Panc1 (cell line): ENCODE results near the gene LRRC10B. TPM values are rescaled to one million over a fixed set of nuclear protein-coding genes. Genes with fewer than 3 reads are reported as not detected.

Source experiments
- ATAC-seq: fragments of 200-7000 bp; cut with Tn5 transposase; 2 replicates; pipeline ENCODE4 v1.9.1; 2020; ENCODE audit warnings: mild to moderate bottlenecking, moderate library complexity
- BruUV-seq: library from RNA; stranded (reverse); fragments of 400-500 nt; replicated peaks from 2 replicates; lab custom pipeline; 2021; lab: Mats Ljungman, UMichigan
- CTCF ChIA-PET: fragments of 300-600 bp; sonication (Branson Sonifier 250); formaldehyde crosslinking; loops from one replicate; lab custom pipeline; 2022; ENCODE audit warnings: antibody characterized with exemption; lab: Charles Lee
- POLR2A ChIA-PET: fragments of 300-600 bp; sonication (Branson Sonifier 250); formaldehyde crosslinking; loops from one replicate; lab custom pipeline; 2022; ENCODE audit warnings: antibody characterized with exemption; lab: Charles Lee
- DNase-seq: peaks from one replicate; pipeline ENCODE4 v3.0.0-alpha.2; 2010; ENCODE audit warnings: low read depth, low spot score
- H3K27ac ChIP-seq: 2 replicates; pipeline ENCODE4 v1.5.1; 2011; ENCODE audit warnings: mild to moderate bottlenecking, low read length, inconsistent platforms
- H3K27me3 ChIP-seq: fragments of 200-500 bp; sonication (Bioruptor generic); 2 replicates; pipeline ENCODE4 v1.6.0; 2014; ENCODE audit warnings: low read length, inconsistent platforms; ENCODE audit not compliant: control insufficient read depth, insufficient read depth
- H3K36me3 ChIP-seq: fragments of 200-500 bp; sonication (Bioruptor generic); 2 replicates; pipeline ENCODE4 v1.5.1; 2014; ENCODE audit warnings: inconsistent platforms, mild to moderate bottlenecking, low read length, moderate library complexity; ENCODE audit not compliant: control insufficient read depth, insufficient read depth
- H3K4me1 ChIP-seq: 2 replicates; pipeline ENCODE4 v1.5.1; 2011; ENCODE audit warnings: inconsistent platforms, mild to moderate bottlenecking, low read length, moderate library complexity; ENCODE audit not compliant: control insufficient read depth, insufficient read depth
- H3K4me3 ChIP-seq, 2 experiments: 2 replicates each; pipeline ENCODE4 v1.5.1; 2011 to 2012; ENCODE audit warnings: low read depth in 2 of 2, low read length in 2 of 2, mild to moderate bottlenecking in 2 of 2, inconsistent platforms in 1 of 2, moderate library complexity in 1 of 2
- H3K9me3 ChIP-seq: fragments of 200-500 bp; sonication (Bioruptor generic); 2 replicates; pipeline ENCODE4 v1.5.1; 2014; ENCODE audit warnings: low read depth, mild to moderate bottlenecking, inconsistent platforms, low read length, moderate library complexity; ENCODE audit not compliant: control insufficient read depth, insufficient read depth
- CTCF ChIP-seq: fragments of 450-650 bp; IDR thresholded peaks from 2 replicates; pipeline ENCODE4 v1.5.1; 2017; ENCODE audit warnings: mild to moderate bottlenecking
- POLR2AphosphoS5 ChIP-seq: IDR thresholded peaks from 2 replicates; pipeline ENCODE4 v1.6.1; 2012; ENCODE audit warnings: mild to moderate bottlenecking, low read depth, low read length, moderate library complexity
- SIN3A ChIP-seq: IDR thresholded peaks from 2 replicates; pipeline ENCODE4 v1.6.1; 2012; ENCODE audit warnings: low read depth, mild to moderate bottlenecking, low read length, moderate library complexity, borderline replicate concordance; ENCODE audit not compliant: insufficient read depth
- TCF7L2 ChIP-seq: IDR thresholded peaks from 2 replicates; pipeline ENCODE4 v1.6.1; 2011; ENCODE audit warnings: mild to moderate bottlenecking, low read depth, low read length, inconsistent platforms
- in situ Hi-C: cut with HindIII; loops from 2 replicates; pipeline ENCODE4 v1.10.0; 2016; ENCODE audit warnings: low sequenced_read_pairs, low pct_unique_long_range_greater_than_20kb
- intact Hi-C: fragments of 100-400 bp; cut with micrococcal nuclease; formaldehyde crosslinking; loops from one replicate; pipeline ENCODE4 v1.10.0; 2022; ENCODE audit not compliant: unreplicated experiment
- total RNA-seq: library from RNA; stranded (reverse); gene quantifications from one replicate; pipeline ENCODE4 v1.2.1, GENCODE V29; 2021; ENCODE audit not compliant: unreplicated experiment
- TF ChIP-seq, protein P1 (sequence below), 2 experiments: IDR thresholded peaks; 2 replicates each; pipeline ENCODE4 v1.6.1; 2011 to 2012; ENCODE audit warnings: low read depth in 2 of 2, control low read depth in 1 of 2, low read length in 1 of 2, mild to moderate bottlenecking in 1 of 2, moderate library complexity in 1 of 2; ENCODE audit not compliant: insufficient read depth in 1 of 2

LRRC10B gene
- total RNA-seq, 1 experiment from 2014 or later, result 0.23 TPM

DNA sequence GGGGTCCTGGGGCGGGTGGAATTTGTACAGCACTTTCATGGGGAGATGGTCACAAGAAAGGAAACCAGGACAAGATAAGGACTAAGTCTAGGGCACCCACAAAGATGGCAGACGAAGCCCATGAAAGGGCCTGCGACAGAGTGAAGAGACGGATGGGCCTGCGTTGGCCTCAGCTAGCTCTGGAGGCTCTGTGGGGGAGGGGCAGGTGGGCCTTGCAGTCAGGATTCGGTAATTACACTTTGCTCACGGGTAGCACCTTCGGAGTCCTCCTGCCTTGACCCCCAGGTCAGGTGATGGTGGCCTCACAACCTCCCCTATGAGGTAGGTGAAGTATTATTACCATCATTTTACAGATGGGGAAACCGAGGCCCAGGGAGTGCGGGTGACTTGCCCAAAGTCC lies 7.1 kb downstream of the LRRC10B start:
- H3K4me3 ChIP-seq, result no peak overlapping the region
- POLR2A ChIA-PET, result no interaction called here
- H3K27me3 ChIP-seq, result no peaks in the 10 kb centered on the region
- intact Hi-C loops, result loop anchor here (1.0 to 10.0 kb wide), 2 partner anchors 37 to 71 kb away; no protein-coding TSS in a partner anchor
- ATAC-seq (no peak), DNase-seq (no peak)
- CTCF ChIA-PET, result interaction anchor here (1.5 to 2.7 kb wide), 4 partner anchors 10 to 70 kb away, joined by 3 to 31 read pairs (median 6); no protein-coding TSS in a partner anchor
- in situ Hi-C loops, result no loop called here
- no peak for TF ChIP-seq TCF7L2
- peaks cover 5% of the 10 kb centered on the region for H3K4me1 ChIP-seq
- no TSS peak for BruUV-seq
- no peak overlapping the region for H3K27ac ChIP-seq
- H3K9me3 ChIP-seq, result no peaks in the 10 kb centered on the region
- H3K36me3 ChIP-seq, result no peaks in the 10 kb centered on the region

- Histone ChIP-seq H3K4me3 (no peak overlapping the region), H3K36me3 (no peaks in the 10 kb centered on the region), H3K27me3 (no peaks in the 10 kb centered on the region), H3K4me1 (peaks cover 5% of the 10 kb centered on the region), H3K9me3 (no peaks in the 10 kb centered on the region), H3K27ac (no peak overlapping the region)
- POLR2A ChIA-PET, result no interaction called here
- BruUV-seq, result no TSS peak
- DNase-seq, result no peak
- CTCF ChIA-PET, result interaction anchor here (0.7 to 2.7 kb wide), 11 partner anchors 10 to 217 kb away, joined by 3 to 31 read pairs (median 5); no protein-coding TSS in a partner anchor
- in situ Hi-C loops (no loop called here), intact Hi-C loops (loop anchor here (1.0 to 10.0 kb wide), 2 partner anchors 38 to 71 kb away; no protein-coding TSS in a partner anchor)
- TF ChIP-seq, protein P1, sequence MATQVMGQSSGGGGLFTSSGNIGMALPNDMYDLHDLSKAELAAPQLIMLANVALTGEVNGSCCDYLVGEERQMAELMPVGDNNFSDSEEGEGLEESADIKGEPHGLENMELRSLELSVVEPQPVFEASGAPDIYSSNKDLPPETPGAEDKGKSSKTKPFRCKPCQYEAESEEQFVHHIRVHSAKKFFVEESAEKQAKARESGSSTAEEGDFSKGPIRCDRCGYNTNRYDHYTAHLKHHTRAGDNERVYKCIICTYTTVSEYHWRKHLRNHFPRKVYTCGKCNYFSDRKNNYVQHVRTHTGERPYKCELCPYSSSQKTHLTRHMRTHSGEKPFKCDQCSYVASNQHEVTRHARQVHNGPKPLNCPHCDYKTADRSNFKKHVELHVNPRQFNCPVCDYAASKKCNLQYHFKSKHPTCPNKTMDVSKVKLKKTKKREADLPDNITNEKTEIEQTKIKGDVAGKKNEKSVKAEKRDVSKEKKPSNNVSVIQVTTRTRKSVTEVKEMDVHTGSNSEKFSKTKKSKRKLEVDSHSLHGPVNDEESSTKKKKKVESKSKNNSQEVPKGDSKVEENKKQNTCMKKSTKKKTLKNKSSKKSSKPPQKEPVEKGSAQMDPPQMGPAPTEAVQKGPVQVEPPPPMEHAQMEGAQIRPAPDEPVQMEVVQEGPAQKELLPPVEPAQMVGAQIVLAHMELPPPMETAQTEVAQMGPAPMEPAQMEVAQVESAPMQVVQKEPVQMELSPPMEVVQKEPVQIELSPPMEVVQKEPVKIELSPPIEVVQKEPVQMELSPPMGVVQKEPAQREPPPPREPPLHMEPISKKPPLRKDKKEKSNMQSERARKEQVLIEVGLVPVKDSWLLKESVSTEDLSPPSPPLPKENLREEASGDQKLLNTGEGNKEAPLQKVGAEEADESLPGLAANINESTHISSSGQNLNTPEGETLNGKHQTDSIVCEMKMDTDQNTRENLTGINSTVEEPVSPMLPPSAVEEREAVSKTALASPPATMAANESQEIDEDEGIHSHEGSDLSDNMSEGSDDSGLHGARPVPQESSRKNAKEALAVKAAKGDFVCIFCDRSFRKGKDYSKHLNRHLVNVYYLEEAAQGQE (IDR thresholded peaks at IDR 0.05; ENCODE audit: insufficient read depth in 1 of 2, low read depth in 2 of 2, low read length in 1 of 2), result no peak
- TF ChIP-seq SIN3A, result no peak
- no peak for TF ChIP-seq POLR2AphosphoS5
- no peak for TF ChIP-seq CTCF
- TF ChIP-seq TCF7L2, result no peak
- ATAC-seq, result no peak
Observed at GRCh38 chr11:61516191-61516590, 7.6 kb downstream of the LRRC10B start.
